Stimulated activated CD8-positive, alpha-beta memory T cell treated with anti-CD3 and anti-CD28 coated beads, Interleukin-7, amount 100 ng/mL, for 4 hours (primary cell): ENCODE data around the gene SRC.

ENCODE experiments used
- DNase-seq, 2 donors: peaks; one replicate each; pipeline ENCODE4 v3.0.0-alpha.2; 2020; ENCODE audit warnings: low read depth in 2 of 2

The SRC gene

DNA sequence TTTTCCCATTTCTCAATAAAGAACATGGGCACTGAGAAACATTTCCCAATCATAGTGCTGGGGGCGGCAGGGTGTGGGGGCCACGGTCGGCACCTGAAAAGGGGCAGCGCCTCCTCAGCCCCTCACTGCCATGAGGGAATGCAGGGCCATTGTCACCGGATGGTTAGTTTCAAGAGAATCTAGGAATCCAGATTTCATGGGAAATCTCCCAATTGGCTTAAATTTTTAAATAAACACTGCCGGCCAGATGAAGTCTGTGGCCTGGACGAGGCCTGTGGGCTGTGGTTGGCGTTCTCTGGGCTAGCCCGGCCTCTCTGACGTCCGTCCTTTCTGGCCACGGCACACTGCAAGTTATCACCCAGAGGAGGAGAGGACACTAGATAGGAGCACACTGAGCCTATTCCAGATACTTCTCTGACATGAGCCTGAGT, 30.9 kb upstream of the SRC start:
- DNase-seq, result no peak

DNA sequence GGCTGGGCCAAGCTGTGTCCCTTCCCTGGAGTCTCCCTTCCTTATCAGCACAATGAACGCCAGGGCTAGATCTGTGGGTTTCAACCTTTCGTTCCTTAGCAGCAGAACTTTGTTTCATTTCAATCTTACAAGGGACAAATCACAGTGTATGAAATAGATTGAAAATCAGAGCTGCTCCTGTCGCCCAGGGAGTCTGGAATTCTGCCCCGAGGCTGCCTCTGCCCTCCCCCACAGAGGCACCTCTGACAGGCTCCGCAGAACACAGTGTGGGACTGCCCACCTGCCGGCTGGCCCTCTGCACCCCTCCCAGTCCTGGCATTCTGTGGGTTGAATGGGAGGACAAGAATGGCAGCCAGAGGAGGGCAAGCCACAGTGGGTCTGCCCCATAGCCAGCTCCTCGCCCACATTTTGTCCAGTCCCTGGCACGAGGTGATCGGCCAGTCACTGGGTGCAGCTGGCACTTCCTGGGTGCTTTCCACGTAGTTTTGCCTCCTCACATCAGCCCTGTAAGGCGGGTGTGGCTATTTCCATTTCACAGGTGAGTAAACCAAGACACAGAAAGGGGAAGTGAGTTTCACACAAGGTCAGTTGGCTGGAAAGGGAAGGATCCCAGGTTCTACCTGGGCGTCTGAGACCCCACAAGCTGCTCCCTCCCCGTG, 30.4 kb upstream of the SRC start:
- no peak for DNase-seq

DNA sequence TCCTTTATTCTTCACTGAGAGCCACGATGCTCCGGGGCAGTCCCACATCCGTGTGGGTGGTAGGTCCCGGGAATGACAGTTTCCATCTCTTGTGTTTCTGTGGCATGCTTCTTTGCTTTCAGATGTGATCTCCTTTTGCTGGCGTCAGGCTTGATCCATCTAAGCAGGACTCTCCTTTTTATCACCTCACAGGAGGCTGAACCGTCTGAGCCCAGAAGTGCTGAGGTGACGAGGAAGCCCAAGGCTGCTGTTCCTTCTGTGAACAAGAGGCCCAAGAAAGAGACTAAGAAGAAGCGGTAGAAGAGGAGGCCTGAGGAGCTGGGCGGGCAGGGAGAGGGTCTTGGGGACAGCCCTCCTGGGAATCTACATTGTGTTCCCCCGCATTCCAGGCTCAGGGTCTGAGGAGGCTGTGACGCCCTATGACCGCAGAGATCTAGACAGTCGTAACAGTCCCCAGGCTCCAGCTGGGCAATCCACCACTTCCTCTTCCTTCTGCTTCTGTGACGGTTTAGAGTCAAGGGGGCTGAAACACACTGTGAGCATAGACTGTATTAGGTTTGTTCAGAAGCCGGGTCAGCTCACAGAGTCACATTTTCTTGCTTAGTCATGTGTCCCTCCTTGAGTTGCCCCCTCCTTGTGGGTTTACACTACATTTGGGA, 29.7 kb upstream of the SRC start:
- DNase-seq, result no peak

DNA sequence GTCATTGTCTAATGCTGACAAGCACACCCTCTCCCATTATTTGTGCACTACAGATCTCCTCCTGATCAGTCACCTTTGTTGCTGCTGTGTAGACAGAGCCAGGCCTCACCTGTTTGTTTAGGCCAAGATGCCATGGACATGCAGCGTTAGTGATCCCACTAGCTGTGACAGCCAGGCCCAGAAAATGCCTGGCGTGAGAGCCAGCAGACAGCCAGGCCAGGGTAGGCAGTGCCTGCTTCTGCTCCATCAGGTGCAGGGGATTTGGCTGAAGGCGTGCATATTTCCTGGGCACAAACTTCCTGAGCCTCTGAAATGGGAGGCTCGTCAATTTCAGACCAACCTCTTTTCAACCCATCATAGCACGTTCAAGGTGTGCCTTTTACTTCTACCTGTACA, 29.2 kb upstream of the SRC start:
- no peak for DNase-seq

DNA sequence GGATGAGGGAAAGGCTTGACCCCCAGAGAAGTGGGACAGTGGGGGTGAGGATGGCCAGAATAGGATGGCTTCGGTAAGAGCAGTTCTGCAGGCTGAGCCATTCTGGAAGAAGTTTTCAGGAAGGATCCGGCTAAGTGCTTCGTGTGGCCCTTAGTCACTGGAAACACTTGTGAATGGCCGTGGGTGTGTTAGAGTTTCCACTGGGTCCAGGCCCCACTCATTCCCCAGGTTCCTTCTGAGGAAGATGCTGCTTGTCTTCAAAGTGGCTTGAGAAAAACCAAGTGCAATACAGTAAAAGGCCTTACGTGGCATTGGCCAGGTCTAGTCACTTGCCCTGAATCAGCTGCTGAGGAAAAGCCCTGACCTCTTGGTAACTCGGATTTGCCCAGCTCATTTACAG, 28.6 kb upstream of the SRC start:
- DNase-seq, result no peak

DNA sequence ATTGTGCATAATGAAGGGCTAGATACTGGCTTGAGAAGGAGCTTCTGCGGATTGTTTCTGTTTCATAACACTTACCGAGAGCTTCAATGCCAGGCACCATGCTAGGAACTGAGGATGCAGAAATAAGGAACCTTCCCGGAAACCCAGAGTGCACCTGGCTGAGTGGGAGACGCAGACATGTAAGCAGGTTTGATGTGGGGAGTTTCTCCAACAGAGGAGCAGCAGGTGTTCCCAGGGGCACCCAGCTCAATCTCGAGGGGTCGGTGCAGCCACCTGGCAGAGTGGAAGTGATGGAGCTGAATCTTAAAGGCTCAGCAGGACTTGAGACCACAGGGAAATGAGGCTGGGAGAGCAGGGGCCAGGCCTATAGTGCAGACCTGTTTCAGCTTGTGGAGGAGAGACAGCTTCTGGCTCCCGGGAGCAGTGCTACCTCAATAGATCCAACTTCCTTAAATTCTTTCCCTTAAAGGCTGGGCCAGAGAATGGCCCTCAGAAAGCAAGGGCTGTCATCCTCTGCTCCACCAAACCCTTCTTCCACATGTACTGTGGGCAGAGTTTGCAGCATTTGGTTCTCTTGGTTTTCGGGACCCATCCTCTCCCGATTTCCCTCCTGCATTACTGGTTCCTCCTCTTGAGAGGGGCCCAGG, 27.8 kb upstream of the SRC start:
- DNase-seq, result no peak

DNA sequence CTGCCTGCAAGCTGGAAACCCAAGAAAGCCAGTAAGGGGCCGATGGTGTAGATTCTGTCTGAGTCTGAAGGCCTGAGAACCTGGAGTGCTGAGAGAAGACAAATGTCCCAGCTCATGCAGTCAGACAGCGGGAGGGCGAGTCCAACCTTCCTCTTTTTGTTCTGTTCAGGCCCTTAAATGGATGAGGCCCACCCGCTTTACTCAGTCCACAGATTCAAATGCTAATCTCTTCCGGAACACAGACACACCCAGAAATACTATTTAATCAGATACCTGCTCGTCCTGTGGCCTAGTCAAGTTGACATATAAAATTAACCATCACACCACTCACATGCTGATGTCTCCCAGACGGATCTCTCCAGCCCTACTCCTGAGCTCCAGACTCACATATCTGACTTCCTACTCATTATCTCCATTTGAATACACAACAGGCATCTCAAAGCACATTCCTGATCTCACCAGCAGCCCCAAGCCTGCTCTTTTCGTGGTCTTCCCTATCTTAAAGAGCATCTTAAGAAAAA, 26.7 kb upstream of the SRC start:
- DNase-seq, result no peak

DNA sequence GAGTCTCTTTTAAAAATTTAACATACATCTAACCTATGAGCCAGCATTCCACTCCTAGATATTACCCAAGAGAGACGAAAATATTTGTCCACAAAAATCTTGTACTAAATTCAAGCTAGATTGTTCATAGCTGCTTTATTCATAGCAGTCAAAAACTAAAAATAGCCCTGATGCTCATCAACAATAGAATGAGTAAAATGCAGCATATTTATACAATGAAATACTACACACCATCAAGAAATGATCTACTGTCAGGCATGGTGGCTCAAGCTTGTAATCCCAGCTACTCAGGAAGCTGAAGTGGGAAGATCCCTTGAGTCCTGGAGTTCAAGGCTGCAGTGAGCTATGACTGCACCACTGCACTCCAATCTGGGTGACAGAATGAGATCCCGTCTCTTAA, 22.0 kb upstream of the SRC start:
- DNase-seq, result no peak

DNA sequence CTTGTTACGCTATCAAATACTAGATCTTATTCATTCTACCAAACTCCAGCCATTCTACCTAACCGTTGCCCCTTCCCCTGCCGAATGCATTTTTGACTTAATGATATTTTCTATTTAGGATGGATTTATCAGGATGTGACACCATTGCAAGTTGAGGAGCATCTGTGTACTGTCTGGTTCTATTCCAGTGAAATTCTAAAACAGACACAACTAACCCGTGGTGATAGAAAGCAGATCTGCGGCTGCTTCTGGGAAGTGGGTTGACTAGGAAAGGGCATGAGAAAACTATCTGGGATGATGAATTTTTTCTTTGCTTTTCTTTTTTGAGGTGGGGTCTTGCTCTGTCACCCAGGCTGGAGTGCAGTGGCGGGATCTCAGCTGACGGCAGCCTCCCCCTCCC, 20.7 kb upstream of the SRC start:
- DNase-seq, result no peak

DNA sequence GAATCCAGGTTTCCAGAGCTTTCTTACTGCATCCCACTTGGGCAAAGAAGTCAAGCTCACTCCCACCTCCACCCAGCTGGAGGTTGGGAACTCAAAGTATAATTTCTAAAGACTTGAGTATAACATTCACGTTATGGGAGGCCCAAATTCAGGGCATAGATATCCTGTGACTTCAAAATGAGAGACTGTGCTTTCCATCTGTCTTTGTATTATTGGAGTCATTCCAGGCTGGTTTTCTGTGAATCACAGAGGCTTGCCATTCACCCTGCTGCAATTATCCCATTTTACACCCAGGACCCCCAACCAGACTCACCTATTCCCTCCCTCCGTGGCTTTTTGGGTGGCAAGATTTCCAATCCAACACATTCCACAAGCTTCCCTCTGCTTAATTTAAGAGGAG, 19.3 kb upstream of the SRC start:
- DNase-seq, result no peak

DNA sequence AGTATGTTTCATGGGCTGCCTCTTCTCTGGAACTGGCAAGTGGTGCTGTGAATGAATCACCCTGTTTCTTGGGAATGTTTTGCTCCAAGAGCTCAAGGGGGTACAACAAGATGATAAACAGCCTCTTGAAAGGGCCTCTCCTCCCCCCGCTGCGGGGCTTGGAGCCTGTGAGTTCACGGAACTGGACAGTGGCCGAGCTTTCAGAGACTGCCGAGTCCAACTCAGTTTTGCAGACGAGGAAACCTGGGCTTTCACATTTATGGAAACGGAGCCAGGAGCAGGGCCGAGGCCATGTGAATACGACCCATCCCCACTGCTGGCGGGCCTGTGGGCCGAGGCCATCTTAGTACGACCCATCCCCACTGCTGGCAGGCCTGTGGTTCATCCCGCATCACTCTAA, 18.2 kb upstream of the SRC start:
- no peak for DNase-seq

DNA sequence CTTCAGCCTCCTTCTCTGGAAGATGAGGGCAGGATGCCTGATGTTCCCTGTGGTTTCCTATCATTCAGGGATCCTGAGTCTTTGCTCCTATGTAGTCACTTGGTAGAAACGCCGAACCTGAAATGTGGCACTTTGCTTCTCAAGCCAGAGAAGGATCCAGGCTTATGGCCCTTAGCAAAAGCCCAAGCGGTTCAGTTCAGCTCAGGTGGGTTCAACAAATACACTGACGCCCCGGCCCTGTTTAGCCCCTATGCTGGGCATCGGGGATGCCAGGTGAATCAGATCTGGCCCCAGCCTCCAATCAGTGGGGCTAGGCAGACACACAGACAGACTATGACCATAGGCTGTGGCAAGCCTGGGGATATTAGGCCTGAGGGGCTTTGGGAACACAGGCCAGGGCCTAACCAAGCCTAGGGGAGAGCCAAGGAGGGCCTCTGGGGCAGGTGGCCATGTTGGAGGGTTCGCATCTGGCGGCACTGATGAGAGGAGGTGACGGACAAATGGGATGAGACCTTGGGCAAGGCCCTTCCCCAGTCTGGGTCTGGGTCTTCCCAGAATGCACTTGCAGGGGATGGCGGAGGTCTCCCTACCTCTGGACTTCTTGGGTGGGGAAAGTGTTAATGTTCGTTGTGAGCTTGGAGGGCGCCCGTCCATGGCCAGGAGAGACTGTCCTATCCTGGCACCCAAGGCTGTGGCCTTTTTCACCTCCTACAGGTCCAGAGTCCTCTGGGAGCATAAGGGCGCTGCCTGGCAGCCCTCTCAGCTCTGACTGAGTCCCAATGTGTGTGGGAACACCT, 17.6 kb upstream of the SRC start:
- DNase-seq, result no peak

DNA sequence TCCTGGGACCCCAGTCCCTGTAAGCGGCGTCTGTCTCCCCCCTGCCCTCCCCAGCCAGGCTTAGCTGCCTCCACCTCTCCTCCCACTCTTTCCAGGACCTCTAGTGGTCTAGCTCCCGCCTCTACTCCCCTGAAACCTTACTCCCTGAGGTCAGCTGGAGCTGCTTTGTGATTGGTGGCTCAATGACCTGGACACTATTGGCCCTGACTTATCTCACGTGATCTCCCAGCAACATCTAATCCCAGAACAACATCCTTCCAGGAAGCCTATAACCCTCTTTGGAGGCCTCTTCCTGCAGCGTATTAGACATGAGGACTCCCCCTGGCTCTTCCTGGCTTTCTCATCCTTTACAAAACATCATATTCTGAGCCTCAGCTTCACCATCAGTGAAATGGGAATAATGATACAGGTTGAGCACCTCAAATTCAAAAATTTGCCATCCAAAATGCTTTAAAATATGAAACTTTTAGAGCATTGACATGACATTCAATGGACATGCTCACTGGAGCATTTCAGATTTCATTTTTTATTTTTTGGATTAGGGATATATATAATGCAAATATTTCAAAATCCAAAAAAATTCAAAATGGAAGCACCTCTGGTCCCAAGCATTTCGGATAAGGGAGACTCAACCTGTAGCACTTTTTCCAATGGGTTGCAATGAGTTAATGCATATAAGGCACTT, 16.3 kb upstream of the SRC start:
- no peak for DNase-seq

DNA sequence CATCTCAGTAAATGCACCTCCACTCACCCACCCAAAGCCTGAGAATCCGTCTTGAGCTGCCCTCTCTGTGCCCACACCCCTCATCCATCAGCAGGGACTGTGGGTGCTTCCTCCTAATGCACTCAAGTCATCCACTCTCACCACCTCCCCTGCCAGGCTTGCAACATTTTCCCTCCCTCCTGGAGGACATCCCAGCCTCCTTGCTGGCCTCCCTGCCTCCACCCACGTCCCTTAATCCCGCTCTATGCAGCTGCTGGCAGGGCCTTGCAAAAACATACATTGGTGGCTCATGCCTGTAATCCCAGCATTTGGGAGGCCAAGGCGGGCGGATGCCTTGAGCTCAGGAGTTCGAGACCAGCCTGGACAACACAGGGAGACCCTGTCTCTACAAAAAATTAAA, 15.6 kb upstream of the SRC start:
- DNase-seq, result no peak

DNA sequence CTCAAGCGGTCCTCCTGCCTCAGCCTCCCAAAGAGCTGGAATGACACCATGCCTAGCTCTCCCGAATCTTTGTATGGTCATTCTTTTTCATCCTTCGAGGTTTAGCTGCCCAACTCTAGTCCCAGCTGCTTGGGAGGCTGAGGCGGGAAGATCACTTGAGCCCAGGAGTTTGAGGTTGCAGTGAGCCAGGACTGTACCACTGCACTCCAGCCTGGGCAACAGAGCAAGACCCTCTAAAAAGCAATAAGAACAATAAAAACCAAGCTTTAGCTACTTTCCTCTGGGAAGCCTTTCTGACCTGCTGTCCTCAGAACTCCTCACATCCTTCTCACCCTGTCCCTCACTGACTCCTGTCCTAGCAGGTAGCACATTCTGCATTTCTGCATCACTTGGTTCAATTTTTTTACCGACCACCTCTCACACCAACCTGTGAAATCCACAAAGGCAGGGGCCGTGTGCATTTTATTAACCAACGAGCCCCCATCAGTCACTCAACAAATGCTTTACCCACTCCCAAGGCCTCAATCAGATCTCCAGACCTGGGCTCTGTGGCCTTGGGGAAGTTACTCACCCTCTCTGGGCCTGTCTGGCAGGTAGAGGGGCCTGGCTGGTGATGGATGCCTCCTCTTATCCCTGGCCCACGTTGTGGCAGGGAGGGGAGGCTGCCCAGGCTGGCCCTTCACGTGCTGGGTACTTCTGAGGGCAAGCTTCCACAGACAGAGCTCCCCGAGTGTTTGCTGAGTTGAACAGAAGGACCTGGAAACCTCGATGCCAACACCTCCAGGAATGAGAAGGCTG, 14.7 kb upstream of the SRC start:
- DNase-seq, result no peak

DNA sequence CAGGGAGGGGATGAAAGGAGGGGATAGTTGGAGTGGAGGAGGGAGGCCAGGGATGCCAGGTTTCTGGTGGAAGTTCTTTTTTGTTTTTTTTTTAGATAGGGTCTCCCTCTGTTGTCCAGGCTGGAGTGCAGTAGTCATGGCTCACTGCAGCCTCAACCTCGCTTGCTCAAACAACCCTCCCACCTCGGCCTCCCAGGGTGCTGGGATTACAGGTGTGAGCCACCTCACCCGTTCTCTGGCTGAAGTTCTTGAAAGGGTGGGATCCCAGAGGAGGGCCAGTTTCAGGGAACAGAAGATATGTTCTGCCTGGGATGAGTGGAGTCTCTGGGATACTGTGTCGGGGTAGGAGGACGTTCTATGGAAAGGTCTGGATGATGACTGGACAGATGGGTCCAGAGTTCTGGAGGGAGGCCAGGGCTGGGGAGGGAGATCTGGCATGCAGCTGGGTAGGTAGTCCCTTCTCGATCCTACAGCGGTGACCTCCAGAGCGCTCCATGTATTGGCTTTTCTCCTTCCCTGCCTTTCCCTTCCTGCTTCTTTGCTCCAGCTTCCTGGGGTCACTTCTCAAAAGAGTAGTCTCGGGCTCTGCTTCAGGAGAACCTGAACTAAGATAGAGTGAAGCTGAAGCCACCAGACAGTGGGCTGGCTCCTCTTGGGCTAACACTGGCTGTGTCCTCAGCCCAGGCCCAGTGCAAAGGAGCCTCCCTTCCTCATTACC, 12.7 kb upstream of the SRC start:
- DNase-seq, result no peak

DNA sequence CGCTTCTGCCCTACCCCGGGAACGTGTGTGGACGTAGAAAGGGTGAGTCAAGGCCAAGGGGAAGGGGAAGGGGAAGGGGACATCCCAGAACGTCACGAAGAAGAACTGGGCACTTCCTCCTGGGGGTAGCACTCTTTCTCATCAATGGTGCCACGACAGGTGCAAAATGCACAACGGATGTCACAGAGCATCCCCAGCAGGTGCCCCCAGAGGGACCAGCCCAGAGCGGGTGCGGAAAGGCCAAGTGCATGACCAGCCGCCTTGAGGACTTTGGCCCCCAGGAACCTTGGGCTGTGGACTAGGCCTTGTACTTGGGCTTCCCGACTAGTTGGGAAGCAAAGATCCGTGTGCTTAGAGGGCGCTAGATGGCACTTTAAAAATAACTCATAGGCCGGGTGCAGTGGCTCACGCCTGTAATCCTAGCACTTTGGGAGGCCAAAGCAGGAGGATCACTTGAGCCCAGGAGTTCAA, 12.1 kb upstream of the SRC start:
- DNase-seq, result no peak

DNA sequence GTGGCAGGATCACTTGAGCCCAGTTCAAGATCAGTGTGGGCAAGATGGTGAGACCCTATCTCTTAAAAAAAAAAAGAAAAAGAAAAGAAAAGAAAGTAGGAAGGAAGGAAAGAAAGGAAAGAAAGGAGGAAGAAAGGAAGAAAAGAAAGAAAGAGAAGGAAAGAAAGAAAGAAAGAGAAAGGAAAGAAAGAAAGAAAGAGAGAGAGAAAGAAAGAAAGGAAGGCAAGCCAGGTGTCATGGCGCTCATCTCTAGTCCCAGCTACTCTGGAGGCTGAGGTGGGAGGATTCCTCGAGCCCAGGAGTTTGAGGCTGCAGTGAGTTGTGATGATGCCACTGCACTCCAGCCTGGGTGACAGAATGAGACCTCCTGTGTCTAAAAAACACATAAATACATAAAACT, 11.5 kb upstream of the SRC start:
- DNase-seq, result no peak

DNA sequence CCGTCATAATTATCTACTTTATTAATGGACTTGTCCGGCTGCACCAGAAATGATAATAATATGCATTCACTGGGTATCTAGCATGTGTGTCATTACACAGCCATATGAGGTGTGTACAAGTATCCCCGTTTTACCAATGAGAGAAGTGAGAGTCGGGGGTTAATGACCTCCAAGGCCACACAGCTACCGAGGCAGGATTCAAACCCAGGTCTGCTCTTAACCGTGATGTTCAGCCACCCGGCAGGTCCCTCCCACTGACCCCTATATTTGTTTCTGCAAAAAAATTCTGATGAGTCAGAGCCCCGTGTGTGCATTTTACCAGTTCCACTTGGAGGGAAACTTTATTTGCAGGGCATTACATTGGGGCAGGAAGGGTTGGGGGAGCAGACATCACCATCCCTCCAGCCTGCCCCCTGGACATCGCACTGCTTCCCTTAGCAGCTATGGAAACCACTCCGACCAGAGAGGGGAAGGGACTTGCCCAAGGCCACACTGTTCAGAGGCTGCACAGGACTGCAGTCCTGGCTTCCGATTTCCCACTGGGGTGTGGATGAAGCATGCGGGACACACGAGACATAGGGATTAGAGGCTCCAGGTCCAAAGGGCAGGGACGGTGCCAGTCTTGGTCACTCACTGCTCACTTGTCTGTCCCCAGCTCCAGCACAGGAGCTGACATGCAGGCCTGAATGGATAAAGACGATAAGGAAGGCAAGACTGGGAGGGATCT, 10.1 kb upstream of the SRC start:
- no peak for DNase-seq
